Endothelial cell of umbilical vein (primary cell): ENCODE results near the gene SRGAP1. TPM values are rescaled to one million over a fixed set of nuclear protein-coding genes. Genes with fewer than 3 reads are reported as not detected.

ENCODE experiments used
- BruUV-seq: library from RNA; stranded (reverse); fragments of 400-500 nt; replicated peaks from 2 replicates; lab custom pipeline; 2021; lab: Mats Ljungman, UMichigan
- CTCF ChIA-PET: fragments of 300-600, 350-600 bp; sonication (Branson Sonifier 250); formaldehyde crosslinking; loops from one replicate; lab custom pipeline; 2021; ENCODE audit warnings: antibody characterized with exemption, inconsistent platforms; lab: Charles Lee
- POLR2A ChIA-PET: fragments of 300-600, 350-600 bp; sonication (Branson Sonifier 250); formaldehyde crosslinking; loops from one replicate; lab custom pipeline; 2021; ENCODE audit warnings: antibody characterized with exemption, inconsistent platforms; lab: Charles Lee
- DNase-seq: peaks from one replicate; pipeline ENCODE4 v3.0.0-alpha.2; 2011; ENCODE audit warnings: low read depth, low spot score
- FAIRE-seq: peaks from 2 replicates; lab custom pipeline; 2011; peaks lifted over from hg19 to GRCh38; lab: Jason Lieb, UNC
- H2AFZ ChIP-seq: 2 replicates; pipeline ENCODE4 v1.6.0; 2012; ENCODE audit warnings: low read depth, low read length, control low read depth, inconsistent platforms
- H3K27ac ChIP-seq: 2 replicates; pipeline ENCODE4 v1.5.1; 2011; ENCODE audit warnings: low read depth, mild to moderate bottlenecking, control low read depth, low read length, moderate library complexity; ENCODE audit not compliant: insufficient read depth
- H3K27me3 ChIP-seq, 2 experiments: 2 replicates each; pipeline versions ENCODE4 v1.6.0 to v1.6.1; 2011; ENCODE audit warnings: low read length in 2 of 2, mixed read lengths in 1 of 2; ENCODE audit not compliant: control insufficient read depth in 2 of 2, insufficient read depth in 2 of 2
- H3K36me3 ChIP-seq, 2 experiments: 2 replicates in 1 of 2; 3 replicates in 1 of 2; pipeline ENCODE4 v1.5.1; 2011; ENCODE audit warnings: low read length in 2 of 2, mild to moderate bottlenecking in 1 of 2, moderate library complexity in 1 of 2; ENCODE audit not compliant: control insufficient read depth in 2 of 2, insufficient read depth in 2 of 2; ENCODE audit errors: extremely low read depth in 1 of 2
- H3K4me1 ChIP-seq: 3 replicates; pipeline ENCODE4 v1.5.1; 2011; ENCODE audit warnings: mild to moderate bottlenecking, low read length; ENCODE audit not compliant: control insufficient read depth, insufficient read depth; ENCODE audit errors: extremely low read depth
- H3K4me2 ChIP-seq: 2 replicates; pipeline ENCODE4 v1.6.1; 2011; ENCODE audit warnings: low read length, control low read depth, mixed read lengths; ENCODE audit not compliant: insufficient read depth
- H3K4me3 ChIP-seq, 3 experiments: fragments of 200-600 bp in 1 of 3; sonication (generic), shearing (Covaris generic) in 1 of 3; replicated peaks in 1 of 3; 2 replicates each; pipeline ENCODE4 v1.5.1; 2011 to 2016; ENCODE audit warnings: control low read depth in 3 of 3, low read length in 3 of 3, mild to moderate bottlenecking in 2 of 3, inconsistent platforms in 1 of 3, low read depth in 1 of 3, moderate library complexity in 1 of 3; ENCODE audit not compliant: insufficient read depth in 1 of 3
- H3K79me2 ChIP-seq: 2 replicates; pipeline ENCODE4 v1.6.0; 2012; ENCODE audit warnings: low read length, inconsistent platforms; ENCODE audit not compliant: control insufficient read depth, insufficient read depth
- H3K9ac ChIP-seq: replicated peaks from 2 replicates; pipeline ENCODE3; 2011; ENCODE audit warnings: low read length, control low read depth; ENCODE audit not compliant: insufficient read depth; ENCODE audit errors: extremely low read depth
- H3K9me1 ChIP-seq: replicated peaks from 3 replicates; pipeline ENCODE4 v1.6.0; 2011; ENCODE audit warnings: mild to moderate bottlenecking, low read length; ENCODE audit not compliant: control insufficient read depth, insufficient read depth; ENCODE audit errors: extremely low read depth
- H3K9me3 ChIP-seq: replicated peaks from 2 replicates; pipeline ENCODE4 v1.5.1; 2012; ENCODE audit warnings: low read length, inconsistent platforms; ENCODE audit not compliant: control insufficient read depth, insufficient read depth
- H4K20me1 ChIP-seq: replicated peaks from 2 replicates; pipeline ENCODE3; 2011; ENCODE audit warnings: mild to moderate bottlenecking, low read length; ENCODE audit not compliant: control insufficient read depth, insufficient read depth; ENCODE audit errors: extremely low read depth
- EZH2 ChIP-seq: IDR thresholded peaks from 2 replicates; pipeline ENCODE4 v1.6.1; 2012; ENCODE audit warnings: borderline replicate concordance, low read depth, mild to moderate bottlenecking, moderate library complexity, low read length, inconsistent platforms; ENCODE audit not compliant: severe bottlenecking
- JUN ChIP-seq: IDR thresholded peaks from 2 replicates; pipeline ENCODE4 v1.6.1; 2011; ENCODE audit warnings: borderline replicate concordance, low read depth; ENCODE audit not compliant: insufficient read length, insufficient read depth
- dilution Hi-C: fragments of 300-500 bp; cut with MboI; formaldehyde crosslinking; loops from one replicate; pipeline ENCODE4 v1.15.0; 2019; ENCODE audit warnings: low sequenced_read_pairs; ENCODE audit not compliant: extremely low pct_ligation_motif_present
- intact Hi-C: fragments of 100-400 bp; cut with micrococcal nuclease; formaldehyde crosslinking; loops from one replicate; pipeline ENCODE4 v1.10.0; 2022
- polyA plus RNA-seq, 4 experiments: library from polyadenylated mRNA; depleted of rRNA in 3 of 4; stranded (reverse) in 3 of 4; unstranded in 1 of 4; fragments of >200 nt; gene quantifications; 2 replicates each; pipeline versions ENCODE4 v1.2.1 to v1.2.3, GENCODE V29; 2011 to 2012; ENCODE audit warnings: missing spikeins in 1 of 4
- total RNA-seq: library from RNA; stranded (reverse); gene quantifications from 2 replicates; pipeline ENCODE4 v1.2.3, GENCODE V29; 2021
- TF ChIP-seq, protein P1 (sequence below), 2 donors: IDR thresholded peaks; 1 replicate in 1 of 2; 2 replicates in 1 of 2; pipeline ENCODE4 v1.5.1; 2011; ENCODE audit warnings: low read length in 2 of 2, mild to moderate bottlenecking in 2 of 2, moderate library complexity in 2 of 2, control low read depth in 1 of 2, inconsistent platforms in 1 of 2, low read depth in 1 of 2; ENCODE audit not compliant: insufficient read depth in 1 of 2; ENCODE audit errors: extremely low read depth in 1 of 2

Gene SRGAP1
- total and polyA plus RNA-seq, 2 donors (not counting 3 experiments of a cell fraction or from before 2014, with no cell fraction given): 4.9 to 16.3 TPM

DNA sequence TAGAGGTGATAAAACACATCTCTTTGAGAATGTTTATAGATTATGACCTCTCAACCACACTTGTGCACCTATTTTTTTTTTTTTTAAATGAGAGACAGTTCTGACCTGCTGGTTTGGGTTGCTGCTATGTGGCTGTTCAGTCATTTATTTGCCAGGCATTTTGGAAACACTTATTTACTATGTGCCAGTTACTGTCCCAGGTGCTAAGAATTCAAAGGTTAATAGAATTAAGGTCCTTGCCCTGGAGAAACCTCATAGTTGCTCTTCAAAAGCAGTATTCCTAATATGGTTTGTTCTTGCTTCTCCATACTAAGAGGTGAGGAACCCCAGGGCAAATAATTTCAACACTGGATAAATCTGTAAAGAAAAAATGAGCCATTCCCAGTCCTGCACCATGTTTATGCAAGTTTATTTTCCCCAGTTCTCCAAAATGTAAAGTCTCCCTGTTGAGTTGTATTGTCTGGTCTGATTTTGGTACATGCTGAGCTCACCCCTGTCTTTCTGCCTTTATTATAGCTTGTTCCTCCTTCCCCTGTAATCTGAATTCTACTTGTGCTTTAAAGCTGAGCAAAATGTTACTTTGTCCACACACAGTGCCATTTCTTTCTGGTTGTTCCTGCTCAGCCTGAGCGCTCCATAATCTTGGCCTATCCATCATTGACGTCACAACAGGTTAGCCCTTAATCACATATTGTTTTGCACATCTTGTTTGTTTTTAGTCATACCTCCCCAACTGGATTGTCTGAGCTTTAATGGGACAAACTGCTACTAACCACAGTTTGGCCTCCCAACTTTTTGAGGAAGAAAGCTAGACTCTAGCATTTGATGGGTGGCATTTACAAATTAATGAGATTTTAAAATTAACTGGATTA lies 56.7 kb downstream of the SRGAP1 start:
- intact Hi-C loops (no loop called here), dilution Hi-C loops (no loop called here)
- POLR2A ChIA-PET: no interaction called here
- H3K9me1 ChIP-seq: no peaks in the 10 kb centered on the region
- peaks cover 11% of the 10 kb centered on the region for H3K79me2 ChIP-seq
- H3K4me2 ChIP-seq: no peak overlapping the region
- no peak overlapping the region for H3K27ac ChIP-seq
- peaks cover 16% of the 10 kb centered on the region for H3K4me1 ChIP-seq
- H3K4me3 ChIP-seq: no peak overlapping the region
- no peaks in the 10 kb centered on the region for H3K9me3 ChIP-seq
- BruUV-seq: no TSS peak
- no peaks in the 10 kb centered on the region for H4K20me1 ChIP-seq
- DNase-seq (no peak), FAIRE-seq (no peak)
- no peaks in the 10 kb centered on the region for H3K36me3 ChIP-seq
- H2AFZ ChIP-seq: no peak overlapping the region
- CTCF ChIA-PET: interaction anchor here (1.4 to 1.7 kb wide), 4 partner anchors 11 to 56 kb away, joined by 3 to 4 read pairs (median 4); partner anchors contain the start of gene SRGAP1
- TF ChIP-seq, protein P1, sequence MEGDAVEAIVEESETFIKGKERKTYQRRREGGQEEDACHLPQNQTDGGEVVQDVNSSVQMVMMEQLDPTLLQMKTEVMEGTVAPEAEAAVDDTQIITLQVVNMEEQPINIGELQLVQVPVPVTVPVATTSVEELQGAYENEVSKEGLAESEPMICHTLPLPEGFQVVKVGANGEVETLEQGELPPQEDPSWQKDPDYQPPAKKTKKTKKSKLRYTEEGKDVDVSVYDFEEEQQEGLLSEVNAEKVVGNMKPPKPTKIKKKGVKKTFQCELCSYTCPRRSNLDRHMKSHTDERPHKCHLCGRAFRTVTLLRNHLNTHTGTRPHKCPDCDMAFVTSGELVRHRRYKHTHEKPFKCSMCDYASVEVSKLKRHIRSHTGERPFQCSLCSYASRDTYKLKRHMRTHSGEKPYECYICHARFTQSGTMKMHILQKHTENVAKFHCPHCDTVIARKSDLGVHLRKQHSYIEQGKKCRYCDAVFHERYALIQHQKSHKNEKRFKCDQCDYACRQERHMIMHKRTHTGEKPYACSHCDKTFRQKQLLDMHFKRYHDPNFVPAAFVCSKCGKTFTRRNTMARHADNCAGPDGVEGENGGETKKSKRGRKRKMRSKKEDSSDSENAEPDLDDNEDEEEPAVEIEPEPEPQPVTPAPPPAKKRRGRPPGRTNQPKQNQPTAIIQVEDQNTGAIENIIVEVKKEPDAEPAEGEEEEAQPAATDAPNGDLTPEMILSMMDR (IDR thresholded peaks at IDR 0.05; ENCODE audit: extremely low read depth in 1 of 2, insufficient read depth in 1 of 2, low read depth in 1 of 2, low read length in 2 of 2): no peak
- TF ChIP-seq JUN (no peak), EZH2 (no peak)
- no peak overlapping the region for H3K9ac ChIP-seq
- no peaks in the 10 kb centered on the region for H3K27me3 ChIP-seq
